ENCODE results near the gene NRL. TPM values are rescaled to one million over a fixed set of nuclear protein-coding genes. Genes with fewer than 3 reads are reported as not detected.

NRL gene
- total RNA-seq, 1 donor from 2014 or later: 3.6 TPM

DNA sequence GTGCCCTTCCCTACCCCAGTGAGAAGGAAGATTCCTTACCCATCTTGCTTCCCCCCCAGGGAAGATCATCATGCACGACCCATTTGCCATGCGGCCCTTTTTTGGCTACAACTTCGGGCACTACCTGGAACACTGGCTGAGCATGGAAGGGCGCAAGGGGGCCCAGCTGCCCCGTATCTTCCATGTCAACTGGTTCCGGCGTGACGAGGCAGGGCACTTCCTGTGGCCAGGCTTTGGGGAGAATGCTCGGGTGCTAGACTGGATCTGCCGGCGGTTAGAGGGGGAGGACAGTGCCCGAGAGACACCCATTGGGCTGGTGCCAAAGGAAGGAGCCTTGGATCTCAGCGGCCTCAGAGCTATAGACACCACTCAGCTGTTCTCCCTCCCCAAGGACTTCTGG, 11.3 kb downstream of the NRL start:
- no peaks in the 10 kb centered on the region for H3K27me3 ChIP-seq (ENCODE audit: control insufficient read depth, insufficient read depth, low read length)
- TF ChIP-seq CTCF (IDR thresholded peaks at IDR 0.05; ENCODE audit: insufficient read depth, low read length, poor library complexity, severe bottlenecking): no peak
- no peak overlapping the region for H3K4me3 ChIP-seq (ENCODE audit: low read depth, low read length)
- H3K36me3 ChIP-seq (ENCODE audit: control insufficient read depth, insufficient read depth, low read length): peaks cover 4% of the 10 kb centered on the region
- DNase-seq (ENCODE audit: low read depth): no peak

DNA sequence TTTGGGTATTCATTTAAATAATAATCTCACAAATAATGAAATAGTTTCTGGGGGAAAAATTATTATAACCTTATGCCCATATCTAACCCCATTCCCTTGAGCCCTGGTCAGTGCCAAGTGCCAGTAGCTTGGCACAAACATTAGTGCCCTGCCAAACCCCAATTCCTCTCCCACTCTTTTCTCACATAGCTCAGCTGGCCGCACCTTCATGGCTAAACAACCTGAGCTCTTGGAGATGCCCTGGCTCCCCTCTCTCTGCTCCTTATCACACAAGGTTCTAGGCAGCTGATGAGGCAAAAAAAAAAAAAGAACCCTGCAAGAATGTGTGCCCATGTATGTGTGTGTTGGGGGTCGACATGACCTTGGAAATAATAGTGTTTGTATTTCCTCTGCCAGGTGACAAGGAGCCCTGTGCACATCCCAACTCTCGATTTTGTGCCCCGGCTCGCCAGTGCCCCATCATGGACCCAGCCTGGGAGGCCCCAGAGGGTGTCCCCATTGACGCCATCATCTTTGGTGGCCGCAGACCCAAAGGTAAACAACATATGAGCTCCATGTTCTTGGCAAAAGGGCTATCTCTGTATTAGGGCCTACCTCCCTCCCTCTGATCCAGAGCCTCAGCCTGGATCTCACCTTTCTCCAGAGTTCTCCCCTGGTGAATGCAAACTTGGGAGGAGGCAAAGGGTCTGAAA, 12.2 kb downstream of the NRL start:
- no peak for TF ChIP-seq CTCF (IDR thresholded peaks at IDR 0.05; ENCODE audit: insufficient read depth, low read length, poor library complexity, severe bottlenecking)
- DNase-seq (ENCODE audit: low read depth): no peak
- H3K27me3 ChIP-seq (ENCODE audit: control insufficient read depth, insufficient read depth, low read length): no peaks in the 10 kb centered on the region
- H3K36me3 ChIP-seq (ENCODE audit: control insufficient read depth, insufficient read depth, low read length): peaks cover 4% of the 10 kb centered on the region
- H3K4me3 ChIP-seq (ENCODE audit: low read depth, low read length): no peak overlapping the region

GRCh38 chr14:24100982-24101494, 13.7 kb downstream of the NRL start:
- no peak for TF ChIP-seq CTCF (IDR thresholded peaks at IDR 0.05; ENCODE audit: insufficient read depth, low read length, poor library complexity, severe bottlenecking)
- Histone ChIP-seq H3K36me3 (ENCODE audit: control insufficient read depth, insufficient read depth, low read length) (peaks cover 4% of the 10 kb centered on the region), H3K4me3 (ENCODE audit: low read depth, low read length) (no peak overlapping the region), H3K27me3 (ENCODE audit: control insufficient read depth, insufficient read depth, low read length) (no peaks in the 10 kb centered on the region)
- no peak for DNase-seq (ENCODE audit: low read depth)

- Histone ChIP-seq H3K4me3 (ENCODE audit: low read depth, low read length) (no peak overlapping the region), H3K36me3 (ENCODE audit: control insufficient read depth, insufficient read depth, low read length) (peaks cover 4% of the 10 kb centered on the region)
Measured at GRCh38 chr14:24100197-24100981, 14.4 kb downstream of the NRL start.

More at GRCh38 chr14:24100197-24100981, 14.4 kb downstream of the NRL start:
- no peak for DNase-seq (ENCODE audit: low read depth)
- H3K27me3 ChIP-seq (ENCODE audit: control insufficient read depth, insufficient read depth, low read length): no peaks in the 10 kb centered on the region
- no peak for TF ChIP-seq CTCF (IDR thresholded peaks at IDR 0.05; ENCODE audit: insufficient read depth, low read length, poor library complexity, severe bottlenecking)

All from kidney epithelial cell (primary cell).